Measurements from ENCODE around the gene DHH.
A peak's percentile ranks its signal among the peaks of the same experiment; 100 is the strongest.
"Not testable (repeated sequence)": the region's sequence is repeated elsewhere in the genome, so short reads cannot be mapped to it uniquely, and the experiment has no call there.

The DHH gene

GRCh38 chr12:49068879-49069506 lies 25.6 kb downstream of the DHH start:
- no peak for DNase-seq

- no peak for DNase-seq
These were observed 28.5 kb downstream of the DHH start for GRCh38 chr12:49066120-49066519.

- DNase-seq = no peak
These were observed 29.8 kb downstream of the DHH start for GRCh38 chr12:49064767-49065152.

- not testable (repeated sequence) for DNase-seq
These were observed 32.7 kb downstream of the DHH start for GRCh38 chr12:49061916-49062315.

- no peak for DNase-seq
These were observed 33.4 kb downstream of the DHH start for GRCh38 chr12:49061157-49061650.

GRCh38 chr12:49060237-49061156 lies 34.1 kb downstream of the DHH start, which contains the start of gene KMT2D:
Gene KMT2D, minus strand, starts transcription at chr12:49060794. Its CDS starts 5,470 bp downstream, at chr12:49055324.
- peak; percentile 74 for DNase-seq

GRCh38 chr12:49059299-49060171 lies 35.1 kb downstream of the DHH start:
- no peak for DNase-seq

- no peak for DNase-seq
These were observed 35.6 kb downstream of the DHH start for GRCh38 chr12:49059045-49059298.

- DNase-seq = no peak
These were observed 36.1 kb downstream of the DHH start for GRCh38 chr12:49058366-49059044.

- no peak for DNase-seq
These were observed 36.7 kb downstream of the DHH start for GRCh38 chr12:49057888-49058287.

GRCh38 chr12:49055978-49056754 lies 38.4 kb downstream of the DHH start:
- no peak for DNase-seq

GRCh38 chr12:49055092-49055491 lies 39.5 kb downstream of the DHH start:
- no peak for DNase-seq

- DNase-seq = no peak
These were observed 40.1 kb downstream of the DHH start for GRCh38 chr12:49054524-49054923.

- no peak for DNase-seq
These were observed 40.5 kb downstream of the DHH start for GRCh38 chr12:49054096-49054495.

GRCh38 chr12:49052451-49053208 lies 42.0 kb downstream of the DHH start:
- DNase-seq = no peak

- DNase-seq = no peak
These were observed 42.7 kb downstream of the DHH start for GRCh38 chr12:49051777-49052438.

GRCh38 chr12:49051373-49051764 lies 43.2 kb downstream of the DHH start:
- no peak for DNase-seq

- DNase-seq = no peak
These were observed 43.9 kb downstream of the DHH start for GRCh38 chr12:49050507-49051372.

- no peak for DNase-seq
These were observed 44.9 kb downstream of the DHH start for GRCh38 chr12:49049566-49050224.

Measured in NK-92 treated with Interleukin-12 subunit alpha and Interleukin-12 subunit beta, amount 100 ng/mL, for 24 hours (cell line).